HG03575 (cell line): ENCODE data around the gene KCTD18.

ENCODE experiments used
- ATAC-seq: cut with Tn5 transposase; IDR thresholded peaks from one replicate; pipeline ENCODE4 v1.9.1; 2021; ENCODE audit not compliant: unreplicated experiment, insufficient number of reproducible peaks, low FRiP score; ENCODE audit errors: extremely low read depth

KCTD18 gene

GRCh38 chr2:200461846-200462710, 47.8 kb downstream of the KCTD18 start:
- ATAC-seq, result no peak

GRCh38 chr2:200459101-200459500, 50.8 kb downstream of the KCTD18 start:
- no peak for ATAC-seq

- no peak for ATAC-seq
Observed at GRCh38 chr2:200456567-200456966, 53.3 kb downstream of the KCTD18 start.

DNA sequence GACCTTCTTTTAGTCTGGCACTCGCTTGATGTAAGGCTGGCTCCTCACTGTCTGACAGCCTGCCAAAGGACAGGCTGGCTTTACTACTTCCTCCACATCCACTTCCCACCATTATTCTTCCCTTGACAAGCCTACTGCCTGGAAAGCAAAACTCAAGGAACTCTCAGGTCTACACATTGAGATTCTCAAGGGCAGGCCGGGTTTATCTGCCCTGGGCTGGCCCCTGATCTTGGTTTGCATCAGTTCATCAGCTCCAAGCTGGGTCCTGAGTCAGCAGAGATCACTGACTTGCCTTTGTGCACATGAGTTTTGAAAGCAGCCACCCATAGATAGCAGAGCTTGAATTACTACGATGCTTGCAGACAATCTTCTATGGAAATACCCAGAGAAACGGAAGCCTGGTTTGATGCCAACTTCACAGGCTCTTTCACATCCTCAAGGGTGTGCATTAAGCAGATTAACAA, 53.9 kb downstream of the KCTD18 start:
- ATAC-seq, result no peak

DNA sequence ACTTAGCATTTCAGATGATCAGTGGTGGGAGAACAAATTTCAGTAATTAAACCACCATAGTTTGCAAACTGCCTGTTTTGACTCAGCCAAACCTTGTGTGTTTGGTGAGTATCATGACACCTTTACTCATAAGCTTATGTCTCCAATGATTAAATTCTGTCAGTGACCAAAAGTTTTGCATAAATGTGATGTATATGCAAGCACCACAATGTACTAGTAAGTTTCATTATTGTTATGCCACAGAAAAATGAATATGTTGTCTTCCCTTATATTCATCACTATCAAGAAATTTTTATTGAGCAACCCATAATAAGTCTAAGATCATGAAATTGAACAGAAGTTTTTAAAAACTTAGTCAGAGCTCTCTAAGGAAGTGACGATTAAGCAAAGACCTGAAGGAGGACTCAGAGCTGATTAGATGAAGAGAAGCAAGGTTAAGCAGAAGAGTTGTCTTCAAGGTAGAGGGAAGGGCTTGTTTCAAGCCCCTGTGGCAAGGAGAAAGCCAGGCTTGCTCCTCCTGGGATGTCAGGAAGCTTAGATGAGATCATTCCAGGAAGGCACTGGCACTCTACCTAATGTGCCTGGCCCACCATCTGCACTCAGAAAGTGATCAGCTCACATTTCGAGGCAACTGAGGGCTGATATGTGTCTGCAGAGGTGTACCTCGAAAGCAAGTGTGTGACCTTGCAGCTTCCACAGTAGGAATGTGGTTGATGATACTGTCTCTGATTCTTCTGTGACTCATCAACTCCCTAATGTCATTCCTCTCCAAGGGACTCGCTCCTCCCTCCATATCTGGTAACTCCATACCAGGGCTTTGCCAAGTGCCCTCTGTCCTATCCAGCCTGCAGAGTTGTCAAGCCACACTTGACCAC, 54.7 kb downstream of the KCTD18 start:
- peak; percentile 83 for ATAC-seq

- ATAC-seq, result no peak
Observed at GRCh38 chr2:200453853-200454534, 55.9 kb downstream of the KCTD18 start.

DNA sequence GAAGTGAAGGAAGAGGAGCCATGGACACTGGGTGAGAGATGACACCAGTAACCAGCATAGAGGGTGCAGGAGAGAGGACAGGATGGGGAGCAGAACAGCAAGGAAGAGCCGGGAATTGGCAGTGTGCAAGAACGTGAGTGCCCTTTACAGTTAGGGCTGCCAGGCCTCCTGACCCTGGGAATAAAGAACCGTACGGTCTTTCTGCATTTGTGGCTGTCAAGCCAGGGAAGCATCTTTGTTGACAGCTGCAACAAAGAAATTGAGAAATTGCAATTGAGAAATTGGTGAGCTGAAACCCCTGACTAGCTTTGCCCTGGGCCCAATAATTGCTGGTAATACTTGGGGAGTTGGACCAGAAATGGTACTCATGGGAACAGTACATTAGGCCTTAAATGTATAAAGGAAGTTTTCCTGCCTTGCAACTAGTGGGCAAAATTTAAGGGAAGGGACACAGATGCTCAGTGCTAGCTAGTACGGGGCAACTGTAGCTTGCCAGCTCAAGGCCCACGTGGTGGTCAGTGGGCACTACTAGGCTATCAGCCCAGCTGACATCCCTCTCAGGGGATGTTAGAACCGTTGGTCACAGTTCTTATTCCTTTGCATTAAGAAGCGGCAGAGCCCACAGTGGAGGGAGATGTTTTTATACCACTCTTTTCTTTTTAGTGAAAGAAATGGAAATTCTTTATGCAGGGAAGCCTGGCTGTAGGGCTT, 56.6 kb downstream of the KCTD18 start:
- ATAC-seq, result no peak

GRCh38 chr2:200452377-200452776, 57.5 kb downstream of the KCTD18 start:
- no peak for ATAC-seq

DNA sequence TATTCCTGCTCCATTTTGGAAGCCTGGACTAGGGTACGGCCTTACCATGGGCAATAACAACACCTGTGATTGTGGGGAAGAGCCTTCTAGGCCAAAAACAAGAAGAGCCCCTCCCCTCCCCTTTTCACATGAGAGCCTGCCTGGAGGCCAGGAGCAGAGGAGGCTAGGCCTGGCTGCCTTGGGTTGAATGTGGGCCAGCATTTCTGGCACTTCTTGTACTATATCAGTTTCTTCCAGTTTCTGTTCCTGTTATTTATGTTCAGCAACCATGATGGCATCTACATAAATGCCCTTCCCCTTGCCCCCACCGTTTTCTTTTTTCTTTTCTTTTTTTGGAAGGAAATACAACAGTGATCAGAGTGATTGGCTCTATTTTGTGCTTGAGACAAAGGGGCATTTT, 58.4 kb downstream of the KCTD18 start:
- no peak for ATAC-seq

- ATAC-seq, result no peak
Observed at GRCh38 chr2:200450288-200450687, 59.6 kb downstream of the KCTD18 start.

DNA sequence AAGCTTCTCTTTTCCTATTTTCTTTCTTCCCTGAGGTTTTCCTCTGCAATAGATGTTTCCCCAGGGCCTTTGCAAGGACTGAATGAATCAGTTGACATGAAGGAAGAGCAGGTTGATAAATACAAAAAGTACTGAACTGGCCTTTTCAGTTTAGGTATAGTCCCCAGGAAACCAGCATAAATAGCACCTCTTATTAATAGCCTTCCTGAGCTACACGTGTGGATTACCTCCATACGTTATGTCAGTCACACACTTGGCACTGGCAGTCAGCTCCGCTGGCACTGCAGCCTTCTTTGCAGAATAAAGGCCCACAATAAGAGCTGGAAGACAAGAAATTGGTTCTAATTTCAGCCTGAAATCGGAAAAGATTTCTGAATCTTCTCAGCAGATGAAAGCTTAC, 60.7 kb downstream of the KCTD18 start:
- ATAC-seq, result no peak

DNA sequence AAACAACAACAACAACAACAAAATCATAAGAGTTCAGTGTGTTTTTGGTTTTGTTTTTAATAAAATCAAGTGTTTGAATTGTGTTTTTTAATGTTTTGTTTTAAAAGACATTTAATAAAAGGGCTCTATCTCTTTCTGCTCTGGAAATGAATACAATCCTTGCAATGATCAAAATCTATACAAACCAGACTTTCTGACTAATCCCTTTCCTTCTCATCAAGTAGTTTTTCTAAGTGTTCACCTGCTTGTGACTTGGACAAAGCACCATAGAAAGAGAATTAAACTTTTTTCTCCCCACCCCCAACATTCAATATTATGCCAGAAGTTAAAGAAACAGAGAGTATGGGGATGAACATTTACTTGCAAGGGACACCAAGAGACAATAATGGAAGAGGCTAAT, 61.4 kb downstream of the KCTD18 start:
- no peak for ATAC-seq

GRCh38 chr2:200447139-200447855, 62.6 kb downstream of the KCTD18 start:
- ATAC-seq, result no peak

DNA sequence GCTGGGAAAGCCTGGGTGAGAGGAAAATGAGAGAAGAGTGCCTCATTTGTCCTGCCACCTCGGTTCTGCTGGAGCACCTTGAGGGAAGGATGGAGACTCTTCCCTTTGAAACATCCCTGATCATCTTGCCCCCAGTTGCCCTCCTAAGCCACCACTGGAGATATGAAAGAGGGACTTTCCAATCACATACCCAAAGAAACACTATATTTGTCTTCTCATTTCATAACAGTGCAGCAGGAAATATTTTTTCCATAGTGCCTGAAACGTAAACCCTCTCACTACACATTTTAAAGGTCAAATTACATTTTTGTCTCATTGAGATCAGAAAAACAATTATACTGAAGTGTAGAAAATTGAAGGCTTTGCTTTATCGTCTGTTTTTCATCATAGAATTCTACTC, 63.3 kb downstream of the KCTD18 start:
- no peak for ATAC-seq

- ATAC-seq, result no peak
Observed at GRCh38 chr2:200445284-200445683, 64.6 kb downstream of the KCTD18 start.

GRCh38 chr2:200444530-200444929, 65.3 kb downstream of the KCTD18 start:
- no peak for ATAC-seq

DNA sequence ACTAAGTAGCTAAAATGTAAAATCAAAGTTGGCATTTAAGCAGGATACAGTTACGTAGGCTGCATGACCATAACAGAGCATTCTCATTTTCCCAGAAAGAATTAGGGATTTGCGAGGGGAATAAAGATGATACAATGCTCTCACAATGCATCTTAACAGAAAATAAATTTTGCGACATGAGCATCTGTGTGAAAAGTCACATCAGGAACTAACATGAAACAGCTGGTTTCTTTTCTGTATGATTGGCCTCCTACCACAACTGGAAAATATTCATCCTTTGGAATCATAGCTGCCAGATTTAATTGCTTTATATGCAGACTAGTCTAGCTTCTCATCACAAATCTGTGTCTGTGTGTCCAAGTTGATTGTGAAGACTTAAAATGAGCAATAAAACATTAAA, 66.0 kb downstream of the KCTD18 start:
- ATAC-seq, result no peak

GRCh38 chr2:200443376-200443775, 66.5 kb downstream of the KCTD18 start:
- ATAC-seq, result no peak
